Measurements from ENCODE around the gene BAZ1A.

Gene BAZ1A

DNA sequence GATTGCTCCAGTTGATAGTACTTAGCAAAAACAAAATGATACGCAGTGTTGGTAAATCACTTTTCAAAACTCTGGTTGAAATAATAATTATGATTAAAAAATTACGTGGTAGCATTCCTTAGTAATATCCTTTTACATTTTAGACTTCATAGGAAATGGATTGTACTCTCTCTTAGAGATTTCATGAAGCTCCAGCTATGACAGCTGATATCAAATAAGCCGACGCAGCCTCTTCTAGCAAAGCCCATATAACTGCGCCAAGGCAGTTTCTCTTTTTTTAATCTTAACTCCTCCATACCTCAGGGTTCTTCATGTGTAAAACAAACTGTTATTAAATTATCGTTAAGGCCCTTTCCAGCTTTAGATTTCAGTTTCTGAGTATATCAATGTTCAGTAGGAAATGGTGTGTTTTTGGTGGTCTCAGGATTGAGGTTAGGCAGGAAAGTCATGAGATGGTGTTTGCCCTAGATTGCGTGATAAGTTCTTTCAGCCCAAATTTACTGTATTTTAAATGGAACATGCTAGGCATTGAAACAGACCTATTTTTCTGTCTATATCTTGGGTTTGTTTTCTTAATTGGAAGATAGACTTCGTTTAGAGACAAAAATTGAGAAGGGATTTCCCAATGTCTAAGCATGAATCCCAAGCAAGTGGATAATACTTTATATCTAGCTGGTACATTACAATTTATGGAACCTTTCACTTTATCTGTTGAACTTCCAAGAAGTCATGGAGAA, 159.9 kb downstream of the BAZ1A start:
- DNase-seq = no peak

DNA sequence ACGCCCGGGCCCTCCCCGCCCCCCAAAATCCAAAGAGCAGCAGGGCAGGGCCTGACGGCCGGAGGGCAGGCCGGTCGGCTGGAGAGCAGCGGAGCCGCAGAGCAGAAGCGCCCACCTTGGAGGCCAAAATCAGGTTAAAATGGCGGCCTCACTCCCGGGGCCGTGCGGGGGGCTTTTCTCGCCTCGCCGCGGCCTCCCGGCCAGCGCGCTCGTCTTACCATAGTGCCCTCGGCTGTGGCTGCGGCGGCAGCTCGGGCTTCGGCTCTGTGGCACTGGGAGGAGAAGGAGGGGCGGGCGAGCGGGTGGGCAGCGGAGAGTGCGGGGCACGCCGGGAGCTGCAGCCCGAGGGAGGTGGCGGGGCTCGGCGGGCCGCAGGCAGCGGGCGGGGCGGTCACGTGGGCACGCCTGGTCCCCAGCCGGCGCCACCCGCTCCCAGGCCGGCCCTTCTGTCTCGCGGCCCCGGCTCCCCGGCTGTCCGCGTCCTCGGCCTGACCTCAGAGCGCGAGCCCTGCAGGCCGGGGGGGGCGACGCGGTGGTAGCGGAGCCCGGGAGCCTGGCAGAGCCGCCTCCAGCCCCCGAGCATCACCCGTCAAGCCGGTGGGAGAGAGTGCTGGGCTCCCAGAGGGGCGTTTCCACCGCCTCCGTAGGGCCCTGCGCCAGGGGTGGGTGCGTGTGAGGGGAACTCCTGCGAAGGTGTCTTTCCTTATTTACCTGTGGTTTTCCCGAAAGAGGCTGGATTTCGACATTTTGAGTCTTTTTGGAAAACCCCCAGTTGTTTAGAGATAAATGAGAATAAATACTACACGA, 160.6 kb downstream of the BAZ1A start, which contains the start of gene CFL2:
Gene CFL2, minus strand, starts transcription at position 274 of the 807 bp plus-strand sequence. Its CDS starts 53 bp downstream, at position 221.
- DNase-seq = peak; percentile 41

DNA sequence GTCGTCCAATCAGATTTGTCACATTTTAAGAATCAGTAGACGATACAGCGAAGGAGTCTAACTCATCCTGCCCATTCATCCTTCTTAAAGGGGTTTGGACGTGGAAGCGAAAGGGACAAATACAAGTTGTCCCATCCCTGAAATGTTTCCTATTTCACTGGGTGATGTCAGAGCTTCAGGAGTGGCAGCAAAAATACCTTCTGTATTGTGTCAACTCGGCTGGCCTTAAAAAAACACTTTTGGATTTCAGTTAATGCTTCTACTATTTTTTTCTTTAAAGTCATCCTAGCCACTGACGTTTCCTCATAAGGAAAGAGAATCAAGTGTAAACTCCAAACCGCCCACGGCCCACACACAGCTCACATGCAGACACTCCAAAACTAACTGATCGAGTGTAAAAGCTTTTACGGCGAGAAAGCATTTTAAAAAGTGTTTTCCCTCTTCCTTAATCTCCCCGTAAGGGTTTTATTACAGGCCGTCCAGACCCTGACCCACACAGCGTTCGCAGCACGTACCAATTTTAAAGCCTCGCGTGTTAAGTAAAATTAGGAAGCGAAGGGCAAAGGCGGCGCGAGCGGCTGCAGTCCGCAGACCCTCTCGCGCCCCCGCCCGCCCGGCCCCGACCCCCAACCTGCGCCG, 161.4 kb downstream of the BAZ1A start:
- DNase-seq = no peak

DNA sequence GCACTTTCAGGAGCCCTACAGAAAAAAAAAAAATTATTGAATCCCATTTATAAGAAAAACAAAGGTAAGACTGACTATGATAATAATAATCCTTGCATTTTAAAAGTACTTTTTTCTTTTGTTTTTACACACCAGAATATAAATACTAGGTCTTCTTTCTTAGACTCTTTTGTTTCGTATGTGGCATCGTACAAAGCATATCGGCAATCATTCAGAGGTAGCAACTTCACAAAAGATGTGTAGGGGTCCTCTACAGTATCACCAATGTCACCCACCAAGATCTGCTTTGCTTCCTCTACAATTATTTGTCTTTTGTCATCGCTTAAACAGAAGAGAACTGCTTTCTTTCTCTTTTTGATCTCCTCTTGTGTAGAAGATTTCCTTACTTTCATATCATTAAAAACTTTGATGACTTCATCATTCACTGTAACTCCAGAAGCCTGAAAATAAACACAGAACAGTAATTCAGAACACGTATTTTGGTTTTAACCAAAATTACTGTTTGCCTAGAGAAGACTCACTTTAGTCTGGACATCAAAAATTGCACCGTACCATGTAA, 162.0 kb downstream of the BAZ1A start:
- no peak for DNase-seq

DNA sequence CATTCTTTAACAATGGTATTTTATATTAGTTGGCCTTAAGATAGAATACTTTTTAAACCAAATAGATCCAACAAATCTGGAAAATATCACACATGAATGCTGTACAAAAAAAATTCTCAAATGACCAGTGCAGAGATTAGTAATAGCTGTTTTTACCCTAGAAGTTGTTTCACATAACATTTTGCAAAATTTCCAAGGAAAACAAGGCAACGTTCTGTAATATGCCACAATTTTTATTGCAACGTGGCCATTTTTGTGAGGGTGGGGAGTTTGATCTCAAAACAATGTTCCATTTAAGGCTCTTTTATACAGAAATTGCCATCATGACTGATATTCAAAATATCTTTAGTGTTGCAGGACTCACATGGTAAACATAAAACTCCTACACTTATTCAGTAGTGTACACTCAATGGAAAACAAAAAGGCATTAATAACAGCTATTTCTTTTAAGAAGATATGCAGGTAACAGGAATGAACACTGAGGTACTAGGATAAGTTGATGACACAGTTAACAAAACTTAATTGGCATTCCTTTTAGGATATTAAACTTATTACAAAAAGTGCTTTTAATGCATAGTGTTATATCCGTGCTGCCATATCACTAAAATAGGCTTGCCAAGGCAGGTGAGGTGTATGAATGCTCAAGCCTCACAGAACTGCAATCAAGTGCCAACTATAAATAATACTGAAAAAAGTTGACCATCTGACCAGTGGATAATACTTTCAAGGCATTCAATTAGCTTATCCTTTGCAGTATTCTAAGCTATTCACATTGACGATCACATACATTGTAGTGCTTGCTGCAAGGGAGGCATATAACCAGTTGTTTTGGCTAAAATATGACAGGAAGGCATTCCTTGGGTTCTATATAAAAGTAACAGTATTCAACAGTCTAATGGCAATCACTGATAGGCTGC, 163.1 kb downstream of the BAZ1A start:
- DNase-seq = no peak

DNA sequence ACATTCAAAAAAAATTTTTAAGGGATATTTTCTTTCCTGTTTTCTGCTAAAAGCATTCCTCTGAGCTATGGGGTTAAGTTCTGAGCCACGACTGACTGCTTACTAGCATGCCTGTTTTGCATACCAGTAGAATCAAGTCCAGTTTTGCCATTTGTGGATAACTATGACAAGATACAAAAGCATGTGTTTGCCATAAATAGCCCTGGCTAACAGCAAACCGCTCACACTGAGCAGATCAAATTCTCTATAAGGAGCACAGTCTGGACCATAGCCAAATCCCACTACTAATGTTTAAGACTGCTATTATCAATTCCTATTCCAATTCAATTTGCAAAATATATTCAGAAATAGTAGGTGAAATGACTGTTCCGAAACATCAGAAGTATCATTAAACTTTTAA, 164.0 kb downstream of the BAZ1A start:
- DNase-seq = no peak

DNA sequence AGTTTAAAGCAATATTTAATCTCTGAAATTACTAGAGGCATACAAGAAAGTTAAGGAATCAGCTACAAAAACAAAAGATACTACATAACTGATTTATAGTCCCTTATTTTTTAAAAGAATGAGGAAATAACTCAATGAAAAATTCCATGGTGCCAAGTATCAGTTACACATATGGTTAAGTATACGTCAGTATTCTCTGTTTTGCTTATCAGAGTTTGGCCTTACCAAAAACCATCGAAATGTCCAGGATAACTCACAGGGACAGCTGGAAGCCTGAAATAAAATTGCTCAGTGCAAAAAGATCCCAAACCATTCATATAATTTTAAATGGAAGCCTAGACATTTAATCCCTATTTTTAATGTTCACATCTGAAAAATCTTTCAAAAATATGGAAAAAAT, 164.4 kb downstream of the BAZ1A start:
- no peak for DNase-seq

DNA sequence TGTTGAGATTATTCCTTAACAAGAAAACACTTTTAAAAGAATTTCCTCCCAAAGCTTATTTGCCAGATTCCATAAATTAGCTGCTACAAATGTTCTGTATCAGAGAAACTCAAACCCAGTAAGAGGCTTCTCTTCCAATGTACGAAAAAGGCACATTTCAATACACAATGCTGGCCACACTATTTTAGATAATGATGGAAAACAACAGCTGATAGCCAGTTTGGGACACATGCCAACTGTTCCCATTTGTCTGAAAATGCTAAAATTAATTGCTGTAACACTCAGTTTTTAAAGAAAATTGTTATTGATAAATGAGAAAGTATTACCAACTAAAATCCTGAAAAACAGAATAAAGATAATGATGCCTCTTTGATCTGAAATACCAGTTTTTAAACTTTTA, 165.2 kb downstream of the BAZ1A start:
- no peak for DNase-seq

DNA sequence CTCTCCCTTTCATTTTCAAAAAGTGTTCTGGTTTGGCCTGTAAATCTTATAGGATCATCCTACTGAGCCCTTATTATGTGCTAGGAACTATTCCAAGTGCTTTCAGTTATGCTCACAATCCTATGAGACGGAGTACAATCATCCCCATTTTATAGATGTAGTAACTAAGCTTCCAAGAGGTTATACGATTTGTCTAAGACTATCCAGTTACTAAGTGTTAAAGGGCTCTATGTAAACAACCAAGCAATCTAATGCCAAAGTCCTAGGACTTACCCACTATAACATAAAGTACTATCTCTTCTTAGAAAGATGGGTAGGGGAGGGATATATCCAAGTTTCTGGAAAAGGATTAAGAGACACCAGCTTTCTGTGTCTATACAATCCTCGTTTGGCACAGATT, 167.4 kb downstream of the BAZ1A start:
- DNase-seq = no peak

Data from NCI-H187 treated with DMSO at 0.1 percent for 48 hours (cell line).